Stimulated activated CD4-positive, alpha-beta T cell treated with anti-CD3 and anti-CD28 coated beads, Interleukin-1b, Interleukin-23, amount 100 ng/mL, for 48 hours (primary cell): ENCODE data around the gene TBL3.
"Not testable (repeated sequence)": the region's sequence is repeated elsewhere in the genome, so short reads cannot be mapped to it uniquely, and the experiment has no call there.

Experiments used
- DNase-seq: peaks from one replicate; pipeline ENCODE4 v3.0.0-alpha.2; 2020

The TBL3 gene

GRCh38 chr16:1944612-1945199 lies 27.1 kb upstream of the TBL3 start:
- no peak for DNase-seq

- DNase-seq = no peak
These were observed 26.1 kb upstream of the TBL3 start for GRCh38 chr16:1945559-1946391.

- DNase-seq = no peak
These were observed 25.1 kb upstream of the TBL3 start for GRCh38 chr16:1946495-1947368.

- DNase-seq = no peak
These were observed 24.5 kb upstream of the TBL3 start for GRCh38 chr16:1947369-1947670.

- no peak for DNase-seq
These were observed 22.3 kb upstream of the TBL3 start for GRCh38 chr16:1949507-1949906.

GRCh38 chr16:1950047-1950446 lies 21.8 kb upstream of the TBL3 start:
- no peak for DNase-seq

GRCh38 chr16:1950559-1950958 lies 21.3 kb upstream of the TBL3 start:
- no peak for DNase-seq

- DNase-seq = no peak
These were observed 18.1 kb upstream of the TBL3 start for GRCh38 chr16:1953734-1954133.

- DNase-seq = not testable (repeated sequence)
These were observed 14.3 kb upstream of the TBL3 start for GRCh38 chr16:1957434-1958142.

- DNase-seq = not testable (repeated sequence)
These were observed 13.7 kb upstream of the TBL3 start for GRCh38 chr16:1958143-1958491.

- no peak for DNase-seq
These were observed 13.1 kb upstream of the TBL3 start for GRCh38 chr16:1958715-1959268.

- DNase-seq = peak; percentile 90
These were observed 12.4 kb upstream of the TBL3 start, which contains the start of gene NDUFB10 for GRCh38 chr16:1959269-1960039. TSS of gene NDUFB10 (plus strand) at chr16:1959538. CDS start at chr16:1959625, 87 bp downstream.

GRCh38 chr16:1960665-1961630 lies 10.9 kb upstream of the TBL3 start:
- peak; percentile 68 for DNase-seq

- DNase-seq = peak; percentile 42
These were observed 10.2 kb upstream of the TBL3 start for GRCh38 chr16:1961651-1962067.

- DNase-seq = not testable (repeated sequence)
These were observed 9.4 kb upstream of the TBL3 start for GRCh38 chr16:1962161-1963153.

- peak; percentile 44 for DNase-seq
These were observed 7.9 kb upstream of the TBL3 start for GRCh38 chr16:1963806-1964505.

- peak; percentile 99 for DNase-seq
These were observed 7.1 kb upstream of the TBL3 start, which contains the start of gene RPS2 for GRCh38 chr16:1964506-1965395. TSS of gene RPS2 (minus strand) at chr16:1964826. CDS start at chr16:1964625, 201 bp downstream.
